BLaER1 treated with 17β-estradiol and CSF1 and Interleukin-3, amounts not matched to agents 10 nM and 100 nM (cell line): ENCODE data around the gene ARHGAP26.
"Not testable (repeated sequence)": the region's sequence is repeated elsewhere in the genome, so short reads cannot be mapped to it uniquely, and the experiment has no call there.

Experiments
- H3K27ac ChIP-seq, 11 experiments: shearing (Covaris generic); formaldehyde crosslinking; 2 replicates each; pipeline ENCODE4 v1.8.1; 2022
- H3K27me3 ChIP-seq, 11 experiments: shearing (Covaris generic); formaldehyde crosslinking; 2 replicates each; pipeline ENCODE4 v1.8.1; 2022
- H3K36me3 ChIP-seq, 11 experiments: shearing (Covaris generic); formaldehyde crosslinking; 2 replicates each; pipeline ENCODE4 v1.8.1; 2022
- H3K4me1 ChIP-seq, 10 experiments: shearing (Covaris generic); formaldehyde crosslinking; 2 replicates each; pipeline ENCODE4 v1.8.1; 2022
- H3K4me2 ChIP-seq, 11 experiments: shearing (Covaris generic); formaldehyde crosslinking; 2 replicates each; pipeline ENCODE4 v1.8.1; 2022
- H3K4me3 ChIP-seq, 10 experiments: shearing (Covaris generic); formaldehyde crosslinking; 2 replicates each; pipeline ENCODE4 v1.8.1; 2022
- H3K9ac ChIP-seq, 11 experiments: shearing (Covaris generic); formaldehyde crosslinking; 2 replicates each; pipeline ENCODE4 v1.8.1; 2022
- H3K9me3 ChIP-seq, 11 experiments: shearing (Covaris generic); formaldehyde crosslinking; replicated peaks in 1 of 11; 2 replicates each; pipeline ENCODE4 v1.8.1; 2022
- H4K20me1 ChIP-seq, 11 experiments: shearing (Covaris generic); formaldehyde crosslinking; 2 replicates each; pipeline ENCODE4 v1.8.1; 2022
- Cebpa-rat ChIP-seq, 11 experiments: shearing (Covaris generic); IDR thresholded peaks; 2 replicates each; pipeline ENCODE4 v1.8.1; 2022

ARHGAP26 gene

GRCh38 chr5:143084407-143084806 lies 314.2 kb downstream of the ARHGAP26 start:
- Histone ChIP-seq H3K27ac (no peak overlapping the region), H3K27me3 (no peaks in the 10 kb centered on the region)

GRCh38 chr5:143085319-143085917 lies 315.2 kb downstream of the ARHGAP26 start:
- Histone ChIP-seq H3K36me3 (peaks cover 0 to 99% (median 10%) of the 10 kb centered on the region in 11 experiments; a peak in 12 of 22 replicates), H3K4me3 (no peak overlapping the region), H3K27ac (no peak overlapping the region), H3K9ac (no peak overlapping the region), H3K9me3 (peaks cover 0 to 6% (median 0%) of the 10 kb centered on the region in 11 experiments; a peak in 2 of 22 replicates), H3K27me3 (no peaks in the 10 kb centered on the region), H3K4me2 (no peak overlapping the region), H3K4me1 (no peaks in the 10 kb centered on the region), H4K20me1 (peaks cover 0 to 6% (median 0%) of the 10 kb centered on the region in 11 experiments; a peak in 3 of 22 replicates)
- no peak for TF ChIP-seq Cebpa-rat (IDR thresholded peaks at IDR 0.05)

More at GRCh38 chr5:143084407-143084806, 314.2 kb downstream of the ARHGAP26 start:
- Histone ChIP-seq H4K20me1 (peaks cover 0 to 6% (median 0%) of the 10 kb centered on the region in 11 experiments; a peak in 3 of 22 replicates), H3K4me3 (no peak overlapping the region), H3K36me3 (peaks cover 0 to 99% (median 10%) of the 10 kb centered on the region in 11 experiments; a peak in 12 of 22 replicates), H3K9me3 (peaks cover 0 to 6% (median 0%) of the 10 kb centered on the region in 11 experiments; a peak in 2 of 22 replicates), H3K9ac (no peak overlapping the region), H3K4me1 (no peaks in the 10 kb centered on the region), H3K4me2 (no peak overlapping the region)
- no peak for TF ChIP-seq Cebpa-rat (IDR thresholded peaks at IDR 0.05)

GRCh38 chr5:143086546-143086907 lies 316.4 kb downstream of the ARHGAP26 start:
- TF ChIP-seq Cebpa-rat (IDR thresholded peaks at IDR 0.05): no peak
- H3K4me1 ChIP-seq: no peaks in the 10 kb centered on the region
- no peak overlapping the region for H3K4me2 ChIP-seq
- peaks cover 0 to 6% (median 0%) of the 10 kb centered on the region in 11 experiments; a peak in 2 of 22 replicates for H3K9me3 ChIP-seq
- H3K36me3 ChIP-seq: peaks cover 0 to 100% (median 10%) of the 10 kb centered on the region in 11 experiments; a peak in 12 of 22 replicates
- H3K27ac ChIP-seq: no peak overlapping the region
- H3K4me3 ChIP-seq: no peak overlapping the region
- H3K27me3 ChIP-seq: no peaks in the 10 kb centered on the region
- H4K20me1 ChIP-seq: peaks cover 0 to 6% (median 0%) of the 10 kb centered on the region in 11 experiments; a peak in 3 of 22 replicates
- no peak overlapping the region for H3K9ac ChIP-seq

GRCh38 chr5:143086908-143087637 lies 316.9 kb downstream of the ARHGAP26 start:
- no peak for TF ChIP-seq Cebpa-rat (IDR thresholded peaks at IDR 0.05)
- Histone ChIP-seq H3K4me1 (no peaks in the 10 kb centered on the region), H3K27ac (no peak overlapping the region), H3K9ac (no peak overlapping the region), H3K4me3 (no peak overlapping the region), H3K9me3 (peaks cover 0 to 6% (median 0%) of the 10 kb centered on the region in 11 experiments; a peak in 2 of 22 replicates), H3K27me3 (no peaks in the 10 kb centered on the region), H3K4me2 (no peak overlapping the region), H3K36me3 (peaks cover 0 to 95% (median 10%) of the 10 kb centered on the region in 11 experiments; a peak in 12 of 22 replicates), H4K20me1 (peaks cover 0 to 6% (median 0%) of the 10 kb centered on the region in 11 experiments; a peak in 3 of 22 replicates)

- not testable (repeated sequence) for H3K27me3 ChIP-seq, H3K4me1 ChIP-seq, H3K4me3 ChIP-seq, H3K9me3 ChIP-seq, H3K4me2 ChIP-seq, H3K27ac ChIP-seq, H4K20me1 ChIP-seq, H3K9ac ChIP-seq
- H3K36me3 ChIP-seq: peaks cover 0 to 90% (median 5%) of the 10 kb centered on the region in 11 experiments; a peak in 12 of 22 replicates
Measured at GRCh38 chr5:143088702-143089101, 318.5 kb downstream of the ARHGAP26 start.

GRCh38 chr5:143090044-143090443 lies 319.9 kb downstream of the ARHGAP26 start:
- H3K27me3 ChIP-seq, H4K20me1 ChIP-seq, H3K9ac ChIP-seq, H3K4me3 ChIP-seq, H3K4me2 ChIP-seq, H3K27ac ChIP-seq, H3K9me3 ChIP-seq, H3K4me1 ChIP-seq: not testable (repeated sequence)
- peaks cover 0 to 88% (median 0%) of the 10 kb centered on the region in 11 experiments; a peak in 11 of 22 replicates for H3K36me3 ChIP-seq

GRCh38 chr5:143092711-143093451 lies 322.7 kb downstream of the ARHGAP26 start:
- not testable (repeated sequence) for H3K4me2 ChIP-seq, H3K27ac ChIP-seq, H3K9ac ChIP-seq, H4K20me1 ChIP-seq, H3K9me3 ChIP-seq, H3K27me3 ChIP-seq, H3K4me3 ChIP-seq, H3K4me1 ChIP-seq
- H3K36me3 ChIP-seq: peaks cover 0 to 88% (median 8%) of the 10 kb centered on the region in 11 experiments; a peak in 11 of 22 replicates

GRCh38 chr5:143093452-143094086 lies 323.4 kb downstream of the ARHGAP26 start:
- TF ChIP-seq Cebpa-rat (IDR thresholded peaks at IDR 0.05): no peak
- no peak overlapping the region for H3K27ac ChIP-seq
- H3K4me2 ChIP-seq: no peak overlapping the region

More at GRCh38 chr5:143093452-143094086, 323.4 kb downstream of the ARHGAP26 start:
- H3K4me1 ChIP-seq: no peaks in the 10 kb centered on the region; a peak in 2 of 20 replicates
- H3K27me3 ChIP-seq: no peaks in the 10 kb centered on the region
- no peak overlapping the region for H3K4me3 ChIP-seq
- H3K9me3 ChIP-seq: peaks cover 0 to 5% (median 0%) of the 10 kb centered on the region in 11 experiments; a peak in 1 of 22 replicates
- peaks cover 0 to 83% (median 8%) of the 10 kb centered on the region in 11 experiments; a peak in 11 of 22 replicates for H3K36me3 ChIP-seq
- H3K9ac ChIP-seq: no peak overlapping the region
- no peaks in the 10 kb centered on the region; a peak in 2 of 22 replicates for H4K20me1 ChIP-seq
